Fibroblast of upper back skin (primary cell): Measurements from ENCODE around the gene IL1RN.

Experiments used
- DNase-seq: peaks from one replicate; pipeline ENCODE4 v3.0.0-alpha.2; 2013

The IL1RN gene

GRCh38 chr2:113129519-113130078, 2.2 kb downstream of the IL1RN start:
- DNase-seq, result no peak

- DNase-seq, result no peak
Measured at GRCh38 chr2:113131352-113132185, 4.2 kb downstream of the IL1RN start.

GRCh38 chr2:113132414-113133021, 5.1 kb downstream of the IL1RN start:
- no peak for DNase-seq

GRCh38 chr2:113133704-113134598, 6.6 kb downstream of the IL1RN start:
- peak; percentile 8 for DNase-seq

GRCh38 chr2:113134717-113135116, 7.3 kb downstream of the IL1RN start:
- no peak for DNase-seq

GRCh38 chr2:113135317-113135716, 7.9 kb downstream of the IL1RN start:
- no peak for DNase-seq

- DNase-seq, result peak; percentile 47
Measured at GRCh38 chr2:113136828-113137775, 9.7 kb downstream of the IL1RN start.

GRCh38 chr2:113137827-113138226, 10.4 kb downstream of the IL1RN start:
- no peak for DNase-seq

GRCh38 chr2:113138428-113139322, 11.3 kb downstream of the IL1RN start:
- DNase-seq, result peak; percentile 65

- no peak for DNase-seq
Measured at GRCh38 chr2:113141451-113141850, 14.1 kb downstream of the IL1RN start.

GRCh38 chr2:113142290-113142689, 14.9 kb downstream of the IL1RN start:
- no peak for DNase-seq

- no peak for DNase-seq
Measured at GRCh38 chr2:113144259-113144658, 16.9 kb downstream of the IL1RN start.

- no peak for DNase-seq
Measured at GRCh38 chr2:113148606-113149552, 21.5 kb downstream of the IL1RN start.

GRCh38 chr2:113149553-113150257, 22.3 kb downstream of the IL1RN start:
- no peak for DNase-seq

GRCh38 chr2:113150258-113150601, 22.8 kb downstream of the IL1RN start:
- no peak for DNase-seq

- no peak for DNase-seq
Measured at GRCh38 chr2:113155331-113155730, 27.9 kb downstream of the IL1RN start.

GRCh38 chr2:113156278-113157117, 29.1 kb downstream of the IL1RN start:
- no peak for DNase-seq
